ENCODE data around the gene LINGO1.

- no peak for TF ChIP-seq GATA2 (IDR thresholded peaks at IDR 0.05; ENCODE audit: low read depth, low read length)
- no peak for TF ChIP-seq GATA3 (IDR thresholded peaks at IDR 0.05; ENCODE audit: low read depth, low read length)
These were observed 5.4 kb upstream of the LINGO1 start for GRCh38 chr15:77637851-77638692.

All from SH-SY5Y (cell line).